GM18519 (cell line): ENCODE results near the gene KLHL29.

Source experiments
- ATAC-seq: cut with Tn5 transposase; IDR thresholded peaks from one replicate; pipeline ENCODE4 v1.9.1; 2021; ENCODE audit warnings: mild to moderate bottlenecking, moderate library complexity; ENCODE audit not compliant: unreplicated experiment, low FRiP score

The KLHL29 gene

DNA sequence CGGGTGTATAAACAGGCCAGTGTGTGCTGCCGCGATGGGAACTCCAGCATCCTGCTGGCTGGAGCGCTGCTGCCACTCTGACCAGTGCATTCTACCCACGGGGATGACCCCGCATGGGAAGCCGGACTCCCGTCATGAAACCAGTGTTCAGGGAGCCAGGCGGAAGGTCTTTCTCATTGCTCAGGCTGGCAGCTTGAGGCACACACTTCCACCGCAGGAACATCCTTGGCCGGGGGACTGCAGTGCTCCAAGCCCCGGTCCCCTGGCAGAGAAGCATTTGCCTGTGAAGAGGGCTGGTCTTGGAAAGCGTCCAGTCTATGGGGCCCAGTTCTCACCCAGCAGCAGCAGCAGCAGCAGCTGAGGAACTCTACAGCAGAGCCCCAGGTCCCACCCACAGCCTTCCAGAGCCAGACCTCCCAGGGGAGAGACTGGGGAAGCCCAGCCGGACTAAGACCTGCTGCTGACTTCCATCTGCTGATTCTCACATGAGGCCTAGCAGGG, 235.9 kb downstream of the KLHL29 start:
- no peak for ATAC-seq

- ATAC-seq: no peak
These were observed 236.6 kb downstream of the KLHL29 start for GRCh38 chr2:23621616-23622015.

- ATAC-seq: no peak
These were observed 237.5 kb downstream of the KLHL29 start for GRCh38 chr2:23622466-23622865.

- no peak for ATAC-seq
These were observed 238.1 kb downstream of the KLHL29 start for GRCh38 chr2:23622966-23623675.

DNA sequence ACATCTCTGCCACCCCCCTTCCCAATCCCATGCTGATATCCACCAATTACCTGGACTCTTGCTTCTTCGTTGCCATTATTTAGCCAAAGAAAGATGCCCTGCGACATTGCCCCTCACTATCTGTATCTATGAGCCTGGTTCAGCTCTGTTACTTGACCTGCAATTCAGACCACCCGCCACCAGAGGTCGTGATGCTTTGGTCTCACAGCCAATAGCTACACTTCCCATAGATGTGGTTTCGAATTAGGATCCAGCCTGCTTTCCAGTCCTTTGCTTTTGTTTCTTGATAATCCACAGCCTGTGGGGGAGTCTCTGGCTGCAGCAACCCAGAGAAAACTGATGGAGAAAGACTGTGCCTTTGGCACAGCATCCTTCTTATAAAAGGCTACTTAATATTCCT, 239.4 kb downstream of the KLHL29 start:
- no peak for ATAC-seq

DNA sequence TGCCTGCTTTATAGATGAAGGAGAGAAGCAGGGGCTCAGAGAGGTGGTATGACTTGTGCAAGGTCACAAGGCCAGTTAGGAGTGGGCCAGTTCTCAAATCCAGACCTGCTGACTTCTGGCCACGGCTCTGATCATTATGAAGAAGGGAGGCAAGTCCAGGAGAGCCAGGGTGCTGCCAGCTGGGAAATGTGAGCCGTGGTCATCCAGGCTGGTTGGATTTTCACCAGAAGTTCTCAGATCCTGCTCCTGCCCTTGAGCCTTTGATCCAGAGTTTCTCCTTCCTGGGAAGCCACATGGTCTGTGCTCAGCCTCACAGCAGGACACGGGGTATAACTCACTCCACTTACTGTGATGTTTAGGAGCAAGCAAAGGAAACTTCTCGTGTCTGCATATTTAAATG, 239.9 kb downstream of the KLHL29 start:
- no peak for ATAC-seq

DNA sequence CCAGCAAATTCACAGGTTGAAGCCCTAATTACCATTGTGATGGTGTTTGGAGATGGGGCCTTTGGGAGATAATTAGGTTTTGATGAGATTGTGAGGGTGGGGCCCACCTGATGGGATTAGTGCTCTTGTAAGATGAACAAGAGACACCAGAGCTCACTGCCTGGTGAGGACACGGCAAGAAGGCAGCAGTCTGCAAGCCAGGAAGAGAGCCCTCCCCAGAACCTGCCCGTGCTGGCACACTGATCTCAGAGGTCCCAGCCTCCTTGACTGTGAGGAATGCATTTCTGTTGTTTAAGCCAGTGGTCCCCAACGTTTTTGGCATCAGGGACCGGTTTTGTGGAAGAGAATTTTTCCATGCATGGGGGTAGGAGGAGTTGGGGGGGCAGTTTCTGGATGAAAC, 240.7 kb downstream of the KLHL29 start:
- no peak for ATAC-seq

DNA sequence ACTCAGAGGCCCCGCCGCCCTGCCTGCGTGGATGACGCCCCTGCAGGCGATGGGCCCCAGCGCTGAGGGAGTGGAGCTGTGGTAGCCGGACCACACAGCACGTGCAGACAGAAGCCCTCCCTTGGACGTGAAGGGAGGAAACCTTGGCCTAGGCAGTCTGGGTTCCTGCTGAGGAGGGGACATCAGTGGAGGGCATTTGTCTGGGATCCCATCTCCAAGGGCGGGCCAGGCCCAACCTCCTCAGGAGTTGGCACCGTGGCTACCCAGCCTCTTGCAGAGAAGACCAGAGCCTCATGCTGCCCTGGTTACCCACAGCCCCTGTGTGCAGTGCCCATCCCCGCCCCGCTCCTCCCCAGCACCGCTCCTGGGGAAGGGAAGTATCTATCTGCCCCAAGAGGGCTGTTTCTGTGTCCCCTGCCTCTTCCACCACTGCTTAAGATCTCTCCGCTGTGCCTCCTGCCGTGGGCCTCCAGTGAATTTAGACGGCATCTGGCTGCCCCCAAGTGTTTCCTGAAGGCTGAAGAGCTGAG, 241.8 kb downstream of the KLHL29 start:
- no peak for ATAC-seq

DNA sequence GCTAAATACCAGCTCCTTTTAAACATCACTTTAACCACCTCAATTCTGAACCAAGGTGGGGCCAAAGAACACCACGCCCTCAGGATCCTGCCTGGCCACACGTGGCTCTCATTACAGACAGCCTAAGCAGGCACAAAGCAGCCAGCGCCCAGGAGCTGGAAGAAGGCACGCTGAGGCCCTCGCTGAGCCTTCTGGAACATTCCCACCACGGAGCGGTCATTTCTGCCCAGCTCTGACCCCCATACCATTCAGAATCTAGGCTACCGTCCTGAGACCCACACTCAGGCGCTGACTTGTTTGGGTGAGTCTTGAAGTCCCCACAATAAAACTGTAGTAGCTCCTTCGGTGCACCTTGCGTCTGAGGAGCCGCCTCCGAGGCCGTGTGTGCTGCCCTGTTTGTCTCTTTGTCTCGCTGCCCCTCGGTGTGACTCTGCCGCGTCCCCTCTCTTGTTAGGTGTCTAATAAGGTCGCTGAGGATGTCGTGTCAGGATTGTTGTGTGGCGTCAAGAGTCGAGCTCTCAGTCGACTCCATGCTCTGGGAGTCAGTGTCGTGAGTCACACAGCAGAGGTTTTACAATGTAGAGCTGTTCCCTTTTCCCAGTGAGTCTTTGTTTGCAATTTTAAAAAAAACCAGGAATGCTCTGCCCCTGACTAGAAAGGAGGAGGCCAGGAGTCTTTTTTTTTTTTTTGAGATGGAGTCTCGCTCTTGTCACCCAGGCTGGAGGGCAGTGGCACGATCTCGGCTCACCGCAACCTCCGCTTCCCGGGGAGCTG, 242.4 kb downstream of the KLHL29 start:
- ATAC-seq: no peak

DNA sequence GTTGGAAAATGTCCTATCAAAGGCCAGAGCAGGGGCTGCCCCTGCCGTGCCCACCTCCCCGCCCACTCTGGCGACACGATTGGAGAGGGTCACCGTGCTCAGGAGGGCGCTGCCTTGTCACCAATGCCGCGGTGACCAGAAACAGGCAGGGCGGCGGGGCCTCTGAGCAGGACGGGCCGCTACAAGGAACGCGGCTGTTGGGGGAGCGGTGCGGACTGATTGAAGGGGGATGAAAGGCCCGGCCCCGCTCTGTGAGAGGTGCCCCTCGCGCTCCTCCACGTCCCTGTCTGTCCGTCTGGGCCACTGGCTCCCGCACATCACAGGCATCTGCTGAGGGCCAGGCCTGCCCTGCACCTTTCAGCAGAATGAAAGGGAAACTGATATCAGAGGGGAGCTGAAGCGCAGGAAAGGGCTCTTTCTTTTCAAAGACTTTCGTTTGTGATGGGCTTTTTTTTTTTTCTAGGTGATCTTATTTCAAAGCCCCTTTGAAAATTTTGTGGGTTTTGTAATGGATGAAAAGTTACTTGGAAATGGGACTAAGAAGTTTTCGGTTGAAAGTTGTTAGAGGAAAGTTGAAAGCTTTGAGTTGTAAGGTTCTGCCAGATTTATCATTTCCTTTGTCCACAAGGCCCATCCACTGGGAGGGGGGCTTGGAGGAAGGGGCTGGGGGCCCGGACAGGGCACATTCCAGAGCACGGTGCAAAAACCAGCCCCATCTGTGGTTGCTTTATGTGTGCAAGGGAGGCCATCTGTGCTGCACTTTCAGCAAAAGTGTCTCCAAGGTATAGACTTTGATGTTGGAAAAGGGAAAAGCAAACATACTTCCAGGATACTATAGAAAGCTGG, 244.2 kb downstream of the KLHL29 start:
- no peak for ATAC-seq

DNA sequence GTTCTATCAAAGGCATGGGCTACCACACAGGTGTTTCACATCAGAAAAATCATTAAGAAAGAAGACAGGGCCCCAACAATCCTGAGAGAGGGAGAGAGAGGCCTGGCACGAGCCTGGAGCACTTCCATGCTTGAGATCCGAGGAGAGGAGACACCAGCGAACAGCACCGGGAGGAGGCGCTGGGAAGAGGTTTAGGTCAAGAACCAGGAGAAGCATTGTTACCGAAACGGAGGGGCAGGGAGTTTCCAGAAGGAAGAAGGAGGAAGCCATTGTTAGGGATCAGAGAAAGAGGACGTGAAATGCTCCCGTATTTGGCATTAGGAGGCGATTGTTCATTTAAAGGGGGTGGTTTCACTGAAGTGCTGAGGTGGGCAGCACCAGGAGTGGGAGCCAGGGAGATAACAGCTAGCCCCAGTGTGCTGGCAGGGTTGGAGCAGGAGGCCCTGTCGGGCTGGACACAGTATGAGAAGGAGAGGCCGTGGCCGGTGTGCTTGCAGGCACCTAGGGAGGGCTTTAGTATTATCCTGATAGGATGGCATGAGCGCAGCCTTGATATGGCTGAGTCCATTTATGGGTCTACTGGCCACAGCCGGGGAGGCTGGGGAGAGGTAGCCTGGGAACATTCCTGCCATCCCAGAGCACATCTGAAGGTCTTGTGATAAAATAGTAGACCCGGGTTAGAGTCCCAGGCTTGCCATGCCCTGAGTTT, 244.9 kb downstream of the KLHL29 start:
- no peak for ATAC-seq

- ATAC-seq: no peak
These were observed 246.0 kb downstream of the KLHL29 start for GRCh38 chr2:23630961-23631360.

GRCh38 chr2:23631389-23631788, 246.4 kb downstream of the KLHL29 start:
- no peak for ATAC-seq

DNA sequence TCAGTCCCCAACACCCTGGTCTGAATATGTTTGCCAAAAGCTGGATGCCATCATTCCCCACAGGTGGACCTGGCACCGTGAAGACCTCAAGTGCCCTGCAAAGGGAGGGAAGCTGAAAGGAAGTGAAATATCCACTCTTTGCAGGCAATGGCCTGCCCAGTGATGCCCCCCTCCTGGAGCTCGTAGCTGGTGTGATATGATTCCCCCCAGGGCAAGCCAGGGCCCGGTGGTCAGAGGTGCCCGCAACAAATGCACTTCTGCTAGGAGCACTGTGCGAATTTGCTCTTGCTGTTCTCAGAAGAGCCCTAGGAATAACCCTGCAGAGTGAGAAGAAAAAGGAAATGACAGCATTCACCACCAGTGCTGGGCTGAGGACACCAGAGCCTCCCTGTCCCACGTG, 247.4 kb downstream of the KLHL29 start:
- no peak for ATAC-seq

- no peak for ATAC-seq
These were observed 247.9 kb downstream of the KLHL29 start for GRCh38 chr2:23632831-23633395.

DNA sequence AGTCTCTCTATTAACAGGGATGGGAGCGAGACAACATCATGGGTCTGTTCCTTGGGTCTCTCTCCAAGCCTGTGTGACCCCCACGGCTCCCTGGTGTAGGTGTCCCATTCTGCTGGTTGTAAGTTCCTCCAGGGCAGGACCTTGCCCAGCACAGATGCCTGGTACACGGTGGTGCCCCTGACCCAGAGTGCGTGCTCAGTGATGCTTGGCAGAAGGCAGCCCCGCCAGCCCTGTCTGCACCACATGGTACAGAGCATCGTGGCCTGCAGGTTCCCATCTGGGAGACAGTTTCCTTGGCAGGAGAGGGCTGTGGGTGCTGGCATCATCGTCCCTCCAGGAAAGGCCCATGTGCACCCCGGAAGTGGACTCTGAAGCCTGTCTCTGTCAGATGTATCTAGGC, 249.0 kb downstream of the KLHL29 start:
- no peak for ATAC-seq

GRCh38 chr2:23635442-23636340, 250.7 kb downstream of the KLHL29 start:
- no peak for ATAC-seq

DNA sequence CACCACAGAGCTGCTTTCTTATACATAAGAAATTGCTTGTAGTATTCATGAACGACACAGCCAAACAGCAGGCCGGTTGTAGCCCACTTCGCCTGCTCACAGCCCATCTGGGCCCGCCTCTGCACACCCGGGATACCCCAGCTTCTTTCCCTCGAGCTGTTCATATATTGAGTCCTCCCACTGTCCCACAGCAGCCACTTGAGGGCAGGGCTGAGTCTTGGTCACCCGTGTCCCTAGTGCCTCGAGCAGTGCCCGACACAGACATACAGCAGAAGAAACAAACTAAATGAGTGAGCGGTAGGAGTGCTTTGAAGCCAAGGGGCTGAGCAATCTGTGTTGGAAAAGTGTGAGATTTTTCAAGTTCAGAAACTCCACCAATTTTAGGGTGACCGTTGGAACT, 251.4 kb downstream of the KLHL29 start:
- ATAC-seq: no peak
